K562 (cell line): Measurements from ENCODE around the gene ADAMTS20.

Experiments used
- CREB1 ChIP-seq, 2 experiments: sonication (generic) in 1 of 2; formaldehyde crosslinking in 1 of 2; IDR thresholded peaks; 2 replicates each; pipeline versions ENCODE4 v1.6.1 to v1.8.0; 2012 to 2022; ENCODE audit warnings: inconsistent platforms in 1 of 2, mild to moderate bottlenecking in 1 of 2, missing genetic modification reagents in 1 of 2, moderate library complexity in 1 of 2
- KDM1A ChIP-seq, 2 experiments: fragments of 450-650 bp; IDR thresholded peaks; 2 replicates each; pipeline ENCODE4 v1.6.1; 2016; ENCODE audit warnings: mild to moderate bottlenecking in 2 of 2
- KLF1 ChIP-seq: fragments of 450-650 bp; IDR thresholded peaks from 2 replicates; pipeline ENCODE4 v1.6.1; 2016; ENCODE audit warnings: missing genetic modification characterization, missing compliant biosample characterization
- MCM5 ChIP-seq: fragments of 450-650 bp; IDR thresholded peaks from 2 replicates; pipeline ENCODE4 v1.6.1; 2016; ENCODE audit warnings: low read depth
- NR2C2 ChIP-seq, 2 experiments: fragments of 200-800 bp in 1 of 2; sonication (Bioruptor generic) in 1 of 2; sonication (generic) in 1 of 2; formaldehyde crosslinking in 1 of 2; IDR thresholded peaks; 2 replicates each; pipeline versions ENCODE4 v1.6.1 to v1.8.0; 2016 to 2022; ENCODE audit warnings: mild to moderate bottlenecking in 1 of 2, missing compliant biosample characterization in 1 of 2, missing genetic modification characterization in 1 of 2, missing genetic modification reagents in 1 of 2
- PML ChIP-seq: IDR thresholded peaks from 2 replicates; pipeline ENCODE4 v1.6.1; 2012; ENCODE audit warnings: low read length, inconsistent platforms
- PRPF4 ChIP-seq: fragments of 200-400 bp; formaldehyde crosslinking; IDR thresholded peaks from one replicate; pipeline ENCODE4 v1.6.1; 2017; ENCODE audit warnings: low read length, low read depth, mild to moderate bottlenecking; ENCODE audit not compliant: insufficient read depth, poor library complexity, severe bottlenecking
- PTRF ChIP-seq: fragments of 450-650 bp; IDR thresholded peaks from 2 replicates; pipeline ENCODE4 v1.6.1; 2016; ENCODE audit warnings: mild to moderate bottlenecking, missing genetic modification characterization, missing compliant biosample characterization
- SMAD1 ChIP-seq: fragments of 150-350 bp; IDR thresholded peaks from 2 replicates; pipeline ENCODE4 v1.6.1; 2014; ENCODE audit warnings: low read length, low read depth; ENCODE audit not compliant: partially characterized antibody
- ZC3H11A ChIP-seq: IDR thresholded peaks from 2 replicates; pipeline ENCODE4 v1.6.1; 2012; ENCODE audit warnings: low read depth, low read length, improper control_type of control experiment
- TF ChIP-seq, protein P1 (sequence below), 3 experiments: IDR thresholded peaks in 2 of 3; conservative IDR thresholded peaks in 1 of 3; 2 replicates each; pipeline ENCODE4 v1.5.1; 2011 to 2012; ENCODE audit warnings: low read length in 3 of 3, mild to moderate bottlenecking in 3 of 3, control low read depth in 2 of 3, improper control_type of control experiment in 1 of 3, inconsistent platforms in 1 of 3, low read depth in 1 of 3, mixed read lengths in 1 of 3, moderate library complexity in 1 of 3; ENCODE audit not compliant: insufficient read depth in 2 of 3
- TF ChIP-seq, protein P2 (sequence below): sonication (generic); formaldehyde crosslinking; IDR thresholded peaks from 2 replicates; pipeline ENCODE4 v1.8.1; 2022; ENCODE audit warnings: missing genetic modification reagents
- TF ChIP-seq, protein P3 (sequence below): fragments of 450-650 bp; IDR thresholded peaks from 2 replicates; pipeline ENCODE4 v1.6.1; 2016; ENCODE audit warnings: missing biosample characterization, missing genetic modification characterization
- TF ChIP-seq, protein P4 (sequence below): fragments of 450-650 bp; IDR thresholded peaks from 2 replicates; pipeline ENCODE4 v1.7.1; 2018; ENCODE audit warnings: mild to moderate bottlenecking, low read depth; ENCODE audit not compliant: partially characterized antibody

DNA sequence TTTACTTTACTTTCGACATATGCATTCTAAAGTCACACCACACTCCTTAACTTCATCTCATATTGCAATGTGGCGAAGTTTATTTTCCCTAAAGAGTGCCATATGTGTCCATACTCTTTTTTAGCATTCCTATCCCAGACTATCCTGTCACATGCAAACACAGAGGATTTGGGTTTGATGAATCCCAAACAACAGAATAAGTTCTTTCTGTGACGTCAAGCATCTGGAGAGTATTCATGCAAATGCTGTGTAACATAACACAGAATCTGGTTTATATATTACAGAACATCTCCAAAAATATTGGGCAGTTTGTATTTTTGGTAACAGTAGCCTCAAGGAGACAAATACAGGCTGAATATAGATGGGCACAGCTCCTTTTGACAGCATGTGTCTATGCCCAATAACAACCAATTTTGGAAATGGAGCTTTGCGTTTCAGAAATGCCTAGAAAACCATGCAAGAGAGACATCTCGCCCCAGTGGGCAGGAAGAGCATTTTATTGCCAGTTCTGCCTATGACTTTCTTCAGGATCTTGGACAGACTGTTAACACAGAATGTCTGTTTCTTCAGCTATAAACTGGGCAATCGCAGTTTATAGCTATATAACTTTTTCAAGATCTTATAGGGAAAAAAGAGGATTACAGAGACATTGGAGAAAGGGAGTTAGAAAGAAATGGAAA, 190.8 kb downstream of the ADAMTS20 start:
- TF ChIP-seq, protein P1, sequence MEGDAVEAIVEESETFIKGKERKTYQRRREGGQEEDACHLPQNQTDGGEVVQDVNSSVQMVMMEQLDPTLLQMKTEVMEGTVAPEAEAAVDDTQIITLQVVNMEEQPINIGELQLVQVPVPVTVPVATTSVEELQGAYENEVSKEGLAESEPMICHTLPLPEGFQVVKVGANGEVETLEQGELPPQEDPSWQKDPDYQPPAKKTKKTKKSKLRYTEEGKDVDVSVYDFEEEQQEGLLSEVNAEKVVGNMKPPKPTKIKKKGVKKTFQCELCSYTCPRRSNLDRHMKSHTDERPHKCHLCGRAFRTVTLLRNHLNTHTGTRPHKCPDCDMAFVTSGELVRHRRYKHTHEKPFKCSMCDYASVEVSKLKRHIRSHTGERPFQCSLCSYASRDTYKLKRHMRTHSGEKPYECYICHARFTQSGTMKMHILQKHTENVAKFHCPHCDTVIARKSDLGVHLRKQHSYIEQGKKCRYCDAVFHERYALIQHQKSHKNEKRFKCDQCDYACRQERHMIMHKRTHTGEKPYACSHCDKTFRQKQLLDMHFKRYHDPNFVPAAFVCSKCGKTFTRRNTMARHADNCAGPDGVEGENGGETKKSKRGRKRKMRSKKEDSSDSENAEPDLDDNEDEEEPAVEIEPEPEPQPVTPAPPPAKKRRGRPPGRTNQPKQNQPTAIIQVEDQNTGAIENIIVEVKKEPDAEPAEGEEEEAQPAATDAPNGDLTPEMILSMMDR (IDR thresholded peaks at IDR 0.05 in 2 of 3, conservative IDR thresholded peaks at IDR 0.05 in 1 of 3; ENCODE audit: insufficient read depth in 2 of 3, low read depth in 1 of 3, low read length in 3 of 3), result no peak
- no peak for TF ChIP-seq SMAD1
- TF ChIP-seq NR2C2 (CRISPR knock-in tag; IDR thresholded peaks at IDR 0.05), result no peak
- TF ChIP-seq NR2C2 (tag; IDR thresholded peaks at IDR 0.05), result no peak
- no peak for TF ChIP-seq PTRF (tag)
- TF ChIP-seq, protein P2, sequence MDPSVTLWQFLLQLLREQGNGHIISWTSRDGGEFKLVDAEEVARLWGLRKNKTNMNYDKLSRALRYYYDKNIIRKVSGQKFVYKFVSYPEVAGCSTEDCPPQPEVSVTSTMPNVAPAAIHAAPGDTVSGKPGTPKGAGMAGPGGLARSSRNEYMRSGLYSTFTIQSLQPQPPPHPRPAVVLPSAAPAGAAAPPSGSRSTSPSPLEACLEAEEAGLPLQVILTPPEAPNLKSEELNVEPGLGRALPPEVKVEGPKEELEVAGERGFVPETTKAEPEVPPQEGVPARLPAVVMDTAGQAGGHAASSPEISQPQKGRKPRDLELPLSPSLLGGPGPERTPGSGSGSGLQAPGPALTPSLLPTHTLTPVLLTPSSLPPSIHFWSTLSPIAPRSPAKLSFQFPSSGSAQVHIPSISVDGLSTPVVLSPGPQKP (CRISPR knock-in tag), result no peak
- TF ChIP-seq, protein P3, sequence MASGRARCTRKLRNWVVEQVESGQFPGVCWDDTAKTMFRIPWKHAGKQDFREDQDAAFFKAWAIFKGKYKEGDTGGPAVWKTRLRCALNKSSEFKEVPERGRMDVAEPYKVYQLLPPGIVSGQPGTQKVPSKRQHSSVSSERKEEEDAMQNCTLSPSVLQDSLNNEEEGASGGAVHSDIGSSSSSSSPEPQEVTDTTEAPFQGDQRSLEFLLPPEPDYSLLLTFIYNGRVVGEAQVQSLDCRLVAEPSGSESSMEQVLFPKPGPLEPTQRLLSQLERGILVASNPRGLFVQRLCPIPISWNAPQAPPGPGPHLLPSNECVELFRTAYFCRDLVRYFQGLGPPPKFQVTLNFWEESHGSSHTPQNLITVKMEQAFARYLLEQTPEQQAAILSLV (tag), result no peak
- no peak for TF ChIP-seq CREB1 (IDR thresholded peaks at IDR 0.05)
- TF ChIP-seq CREB1 (CRISPR knock-in tag; IDR thresholded peaks at IDR 0.05), result no peak
- TF ChIP-seq KLF1 (tag), result no peak
- TF ChIP-seq MCM5, result no peak
- no peak for TF ChIP-seq ZC3H11A
- TF ChIP-seq PRPF4, result no peak
- no peak for TF ChIP-seq KDM1A (IDR thresholded peaks at IDR 0.05)
- TF ChIP-seq PML, result no peak
- TF ChIP-seq, protein P4, sequence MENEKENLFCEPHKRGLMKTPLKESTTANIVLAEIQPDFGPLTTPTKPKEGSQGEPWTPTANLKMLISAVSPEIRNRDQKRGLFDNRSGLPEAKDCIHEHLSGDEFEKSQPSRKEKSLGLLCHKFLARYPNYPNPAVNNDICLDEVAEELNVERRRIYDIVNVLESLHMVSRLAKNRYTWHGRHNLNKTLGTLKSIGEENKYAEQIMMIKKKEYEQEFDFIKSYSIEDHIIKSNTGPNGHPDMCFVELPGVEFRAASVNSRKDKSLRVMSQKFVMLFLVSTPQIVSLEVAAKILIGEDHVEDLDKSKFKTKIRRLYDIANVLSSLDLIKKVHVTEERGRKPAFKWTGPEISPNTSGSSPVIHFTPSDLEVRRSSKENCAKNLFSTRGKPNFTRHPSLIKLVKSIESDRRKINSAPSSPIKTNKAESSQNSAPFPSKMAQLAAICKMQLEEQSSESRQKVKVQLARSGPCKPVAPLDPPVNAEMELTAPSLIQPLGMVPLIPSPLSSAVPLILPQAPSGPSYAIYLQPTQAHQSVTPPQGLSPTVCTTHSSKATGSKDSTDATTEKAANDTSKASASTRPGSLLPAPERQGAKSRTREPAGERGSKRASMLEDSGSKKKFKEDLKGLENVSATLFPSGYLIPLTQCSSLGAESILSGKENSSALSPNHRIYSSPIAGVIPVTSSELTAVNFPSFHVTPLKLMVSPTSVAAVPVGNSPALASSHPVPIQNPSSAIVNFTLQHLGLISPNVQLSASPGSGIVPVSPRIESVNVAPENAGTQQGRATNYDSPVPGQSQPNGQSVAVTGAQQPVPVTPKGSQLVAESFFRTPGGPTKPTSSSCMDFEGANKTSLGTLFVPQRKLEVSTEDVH, result no peak
